ENCODE results near the gene ATP13A1. TPM values are rescaled to one million over a fixed set of nuclear protein-coding genes. Genes with fewer than 3 reads are reported as not detected.
A peak's percentile ranks its signal among the peaks of the same experiment; 100 is the strongest.
"Not testable (repeated sequence)": the region's sequence is repeated elsewhere in the genome, so short reads cannot be mapped to it uniquely, and the experiment has no call there.

The ATP13A1 gene
- total RNA-seq, 1 donor from 2014 or later, result 92.7 TPM

DNA sequence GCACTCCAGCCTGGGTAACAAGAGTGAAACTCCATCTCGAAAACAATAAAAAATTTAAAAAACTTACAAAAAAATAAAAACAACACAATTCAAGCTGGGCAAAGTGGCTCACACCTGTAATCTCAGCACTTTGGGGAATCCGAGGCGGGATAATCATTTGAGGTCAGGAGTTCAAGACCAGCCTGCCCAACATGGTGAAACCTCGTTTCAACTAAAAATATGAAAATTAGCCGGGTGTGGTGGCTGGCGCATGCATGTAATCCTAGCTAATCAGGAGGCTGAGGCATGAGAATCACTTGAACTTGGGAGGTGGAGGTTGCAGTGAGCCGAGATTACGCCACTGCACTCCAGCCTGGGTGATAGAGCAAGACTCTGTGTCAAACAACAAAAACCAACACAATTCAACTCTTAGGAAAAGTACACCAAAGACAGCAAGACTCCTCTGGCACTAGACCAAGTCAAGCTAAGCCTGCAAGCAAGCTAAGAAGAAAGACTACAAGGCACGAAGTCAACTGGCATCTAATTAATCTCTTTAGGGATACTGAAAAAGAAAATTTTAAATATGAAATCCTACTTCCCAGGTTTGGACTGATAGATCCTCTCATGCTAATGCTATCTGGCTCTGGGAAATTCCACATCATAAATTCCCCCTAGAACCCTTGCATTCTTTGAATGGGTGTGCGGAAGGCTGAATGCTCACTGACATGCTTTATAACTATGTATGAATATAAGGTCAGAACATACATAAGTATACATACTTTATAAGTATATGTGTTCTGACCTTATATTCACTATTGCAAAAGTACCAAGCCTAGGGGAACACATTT lies 52.9 kb downstream of the ATP13A1 start:
- Mint-ChIP-seq H3K27me3 (ENCODE audit: unreplicated experiment) (peaks cover 8% of the 10 kb centered on the region), H3K4me3 (ENCODE audit: unreplicated experiment) (no peak overlapping the region), H3K36me3 (ENCODE audit: unreplicated experiment) (no peaks in the 10 kb centered on the region), H3K4me1 (ENCODE audit: low read depth, unreplicated experiment) (peaks cover 24% of the 10 kb centered on the region), H3K9me3 (ENCODE audit: unreplicated experiment) (peaks cover 4% of the 10 kb centered on the region), H3K27ac (ENCODE audit: unreplicated experiment) (no peak overlapping the region)
- no peak for DNase-seq
- TF ChIP-seq, protein P1, sequence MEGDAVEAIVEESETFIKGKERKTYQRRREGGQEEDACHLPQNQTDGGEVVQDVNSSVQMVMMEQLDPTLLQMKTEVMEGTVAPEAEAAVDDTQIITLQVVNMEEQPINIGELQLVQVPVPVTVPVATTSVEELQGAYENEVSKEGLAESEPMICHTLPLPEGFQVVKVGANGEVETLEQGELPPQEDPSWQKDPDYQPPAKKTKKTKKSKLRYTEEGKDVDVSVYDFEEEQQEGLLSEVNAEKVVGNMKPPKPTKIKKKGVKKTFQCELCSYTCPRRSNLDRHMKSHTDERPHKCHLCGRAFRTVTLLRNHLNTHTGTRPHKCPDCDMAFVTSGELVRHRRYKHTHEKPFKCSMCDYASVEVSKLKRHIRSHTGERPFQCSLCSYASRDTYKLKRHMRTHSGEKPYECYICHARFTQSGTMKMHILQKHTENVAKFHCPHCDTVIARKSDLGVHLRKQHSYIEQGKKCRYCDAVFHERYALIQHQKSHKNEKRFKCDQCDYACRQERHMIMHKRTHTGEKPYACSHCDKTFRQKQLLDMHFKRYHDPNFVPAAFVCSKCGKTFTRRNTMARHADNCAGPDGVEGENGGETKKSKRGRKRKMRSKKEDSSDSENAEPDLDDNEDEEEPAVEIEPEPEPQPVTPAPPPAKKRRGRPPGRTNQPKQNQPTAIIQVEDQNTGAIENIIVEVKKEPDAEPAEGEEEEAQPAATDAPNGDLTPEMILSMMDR (IDR thresholded peaks at IDR 0.05; ENCODE audit: partially characterized antibody, unreplicated experiment), result no peak

DNA sequence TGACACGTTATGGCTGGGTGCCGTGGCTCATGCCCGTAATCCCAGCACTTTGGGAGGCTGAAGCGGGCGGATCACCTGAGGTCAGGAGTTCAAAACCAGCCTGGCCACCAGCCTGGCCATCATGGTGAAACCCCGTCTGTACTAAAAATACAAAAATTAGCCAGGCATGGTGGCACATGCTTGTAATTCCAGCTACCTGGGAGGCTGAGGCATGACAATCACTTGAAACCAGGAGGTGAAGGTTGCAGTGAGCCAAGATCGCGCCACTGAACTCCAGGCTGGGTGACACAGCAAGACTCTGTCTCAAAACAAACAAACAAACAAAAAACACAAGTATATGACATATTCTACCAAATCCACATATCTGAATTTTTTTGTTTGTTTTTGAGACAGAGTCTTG lies 56.8 kb downstream of the ATP13A1 start:
- not testable (repeated sequence) for H3K36me3 Mint-ChIP-seq (ENCODE audit: unreplicated experiment); H3K27me3 Mint-ChIP-seq (ENCODE audit: unreplicated experiment); H3K9me3 Mint-ChIP-seq (ENCODE audit: unreplicated experiment); DNase-seq
- Mint-ChIP-seq H3K27ac (ENCODE audit: unreplicated experiment) (peak overlapping the region; percentile 97), H3K4me3 (ENCODE audit: unreplicated experiment) (peak overlapping the region; percentile 61), H3K4me1 (ENCODE audit: low read depth, unreplicated experiment) (peaks cover 21% of the 10 kb centered on the region)

DNA sequence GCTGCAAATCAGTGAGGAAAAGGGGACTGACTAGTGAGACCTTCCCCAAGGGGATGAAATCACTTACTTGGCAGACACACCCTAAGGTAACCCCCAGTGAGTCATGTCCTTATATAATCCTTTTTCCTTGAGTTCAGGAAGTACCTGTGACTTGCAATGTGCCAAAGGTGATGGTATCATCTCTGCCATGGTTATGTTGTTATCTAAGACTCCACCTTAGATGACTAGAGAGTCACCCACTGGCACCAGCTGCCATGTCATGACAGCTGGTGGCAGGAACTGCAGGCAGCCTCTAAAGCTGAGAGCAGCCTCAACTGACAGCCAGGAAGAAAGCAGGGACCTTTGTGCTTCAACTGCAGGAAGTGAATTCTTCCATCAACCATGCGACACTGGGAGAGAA lies 57.5 kb downstream of the ATP13A1 start:
- Mint-ChIP-seq H3K27ac (ENCODE audit: unreplicated experiment) (peak overlapping the region; percentile 97), H3K36me3 (ENCODE audit: unreplicated experiment) (no peaks in the 10 kb centered on the region), H3K4me1 (ENCODE audit: low read depth, unreplicated experiment) (peaks cover 21% of the 10 kb centered on the region), H3K9me3 (ENCODE audit: unreplicated experiment) (peaks cover 5% of the 10 kb centered on the region), H3K4me3 (ENCODE audit: unreplicated experiment) (peak overlapping the region; percentile 61), H3K27me3 (ENCODE audit: unreplicated experiment) (peaks cover 9% of the 10 kb centered on the region)
- TF ChIP-seq, protein P1 (IDR thresholded peaks at IDR 0.05; ENCODE audit: partially characterized antibody, unreplicated experiment), result no peak
- peak; percentile 40 for DNase-seq

DNA sequence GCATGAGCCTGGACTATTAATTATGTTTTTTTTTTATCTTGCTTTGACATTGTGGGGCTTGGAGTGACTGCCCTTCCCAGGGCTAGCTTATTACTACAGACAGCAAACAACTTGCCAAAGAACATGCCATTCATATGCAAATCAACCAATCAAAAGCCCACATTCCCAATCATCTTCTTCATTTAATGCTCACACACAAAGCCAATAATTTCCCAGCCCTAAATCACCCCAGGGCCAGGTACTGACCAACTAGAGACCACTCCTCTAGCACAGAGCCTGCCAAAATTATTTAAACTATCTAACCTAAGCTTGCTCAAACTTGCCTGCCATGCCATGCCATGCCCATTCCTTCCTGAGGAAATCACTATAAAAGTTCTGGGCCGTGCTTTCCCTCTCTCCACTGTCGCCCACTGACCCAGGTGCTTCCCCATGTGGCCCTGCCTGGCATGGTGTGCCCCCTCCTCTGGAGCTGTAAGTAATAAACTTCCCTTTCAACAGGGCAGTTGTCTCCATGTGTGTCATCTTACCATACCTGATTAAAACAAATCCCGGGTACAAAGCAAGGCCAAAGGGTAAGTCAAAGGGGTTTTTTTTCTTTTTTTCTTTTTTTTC lies 60.7 kb downstream of the ATP13A1 start:
- peaks cover 10% of the 10 kb centered on the region for H3K27me3 Mint-ChIP-seq (ENCODE audit: unreplicated experiment)
- DNase-seq, result no peak
- no peak overlapping the region for H3K4me3 Mint-ChIP-seq (ENCODE audit: unreplicated experiment)
- TF ChIP-seq, protein P1 (IDR thresholded peaks at IDR 0.05; ENCODE audit: partially characterized antibody, unreplicated experiment), result no peak
- peaks cover 1% of the 10 kb centered on the region for H3K36me3 Mint-ChIP-seq (ENCODE audit: unreplicated experiment)
- no peak overlapping the region for H3K27ac Mint-ChIP-seq (ENCODE audit: unreplicated experiment)
- peaks cover 13% of the 10 kb centered on the region for H3K4me1 Mint-ChIP-seq (ENCODE audit: low read depth, unreplicated experiment)
- peaks cover 5% of the 10 kb centered on the region for H3K9me3 Mint-ChIP-seq (ENCODE audit: unreplicated experiment)

DNA sequence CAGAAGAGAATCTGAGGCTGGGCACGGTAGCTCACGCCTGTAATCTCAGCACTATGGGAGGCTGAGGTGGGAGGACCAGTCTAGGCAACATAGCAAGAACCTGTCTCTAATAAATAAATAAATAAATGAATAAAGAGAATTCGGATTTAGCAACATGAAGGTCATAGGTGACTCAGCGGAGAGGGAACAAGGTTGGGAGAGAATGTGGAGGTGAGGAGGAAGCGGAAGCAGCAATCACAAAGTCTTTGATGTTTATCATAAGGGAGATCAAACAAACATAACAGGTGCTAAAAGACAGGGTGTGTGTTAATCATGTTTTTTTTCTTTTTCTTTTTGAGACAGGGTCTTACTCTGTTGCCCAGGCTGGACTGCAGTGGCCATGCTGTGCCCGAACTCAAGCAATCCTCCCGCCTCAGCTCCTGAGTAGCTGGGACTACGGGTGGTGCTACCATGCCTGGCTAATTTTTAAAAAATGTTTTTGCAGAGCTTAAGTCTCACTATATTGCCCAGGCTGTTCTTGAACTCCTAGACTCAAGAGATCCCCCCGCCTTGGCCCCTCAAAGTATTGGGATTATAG lies 61.3 kb downstream of the ATP13A1 start:
- H3K36me3 Mint-ChIP-seq (ENCODE audit: unreplicated experiment), result peaks cover 7% of the 10 kb centered on the region
- no peak overlapping the region for H3K27ac Mint-ChIP-seq (ENCODE audit: unreplicated experiment)
- TF ChIP-seq, protein P1 (IDR thresholded peaks at IDR 0.05; ENCODE audit: partially characterized antibody, unreplicated experiment), result no peak
- no peak overlapping the region for H3K4me3 Mint-ChIP-seq (ENCODE audit: unreplicated experiment)
- no peak for DNase-seq
- H3K27me3 Mint-ChIP-seq (ENCODE audit: unreplicated experiment), result peaks cover 10% of the 10 kb centered on the region
- H3K4me1 Mint-ChIP-seq (ENCODE audit: low read depth, unreplicated experiment), result peaks cover 13% of the 10 kb centered on the region
- peaks cover 5% of the 10 kb centered on the region for H3K9me3 Mint-ChIP-seq (ENCODE audit: unreplicated experiment)

All from glutamatergic neuron (in vitro differentiated cells).